H1 (cell line): ENCODE data around the gene CIITA. TPM values are rescaled to one million over a fixed set of nuclear protein-coding genes. Genes with fewer than 3 reads are reported as not detected.

ENCODE experiments used
- CTCF ChIA-PET: fragments of 300-600 bp; sonication (Branson Sonifier 250); formaldehyde crosslinking; loops from one replicate; lab custom pipeline; 2021; ENCODE audit not compliant: partially characterized antibody; lab: Charles Lee
- POLR2A ChIA-PET: fragments of 300-600 bp; sonication (Branson Sonifier 250); formaldehyde crosslinking; loops from one replicate; lab custom pipeline; 2021; ENCODE audit warnings: inconsistent platforms; ENCODE audit not compliant: partially characterized antibody; lab: Charles Lee
- DNase-seq, 2 experiments: peaks; one replicate each; pipeline versions ENCODE4 v3.0.0 to v3.0.0-alpha.2; 2010 to 2022; ENCODE audit warnings: low spot score in 2 of 2, low read depth in 1 of 2, mixed read lengths in 1 of 2
- FAIRE-seq: peaks from 2 replicates; lab custom pipeline; 2011; peaks lifted over from hg19 to GRCh38; lab: Jason Lieb, UNC
- H2AFZ ChIP-seq: 2 replicates; pipeline ENCODE4 v1.8.1; 2012; ENCODE audit warnings: low read length, inconsistent platforms
- H2AK5ac ChIP-seq: 2 replicates; pipeline ENCODE4 v1.6.1; 2013; ENCODE audit warnings: low read depth, low read length
- H2BK120ac ChIP-seq: replicated peaks from 2 replicates; pipeline ENCODE3; 2013; ENCODE audit warnings: low read depth, low read length, inconsistent platforms
- H2BK12ac ChIP-seq: 2 replicates; pipeline ENCODE4 v1.6.1; 2013; ENCODE audit warnings: low read depth, low read length
- H2BK15ac ChIP-seq: 2 replicates; pipeline ENCODE4 v1.6.1; 2013; ENCODE audit warnings: low read length
- H2BK20ac ChIP-seq: 2 replicates; pipeline ENCODE4 v1.6.1; 2013; ENCODE audit warnings: low read length
- H2BK5ac ChIP-seq: 2 replicates; pipeline ENCODE4 v1.6.1; 2013; ENCODE audit warnings: low read depth, low read length
- H3K14ac ChIP-seq: 2 replicates; pipeline ENCODE4 v1.6.1; 2013; ENCODE audit warnings: inconsistent platforms; ENCODE audit not compliant: insufficient read length
- H3K18ac ChIP-seq: 2 replicates; pipeline ENCODE4 v1.6.1; 2013; ENCODE audit warnings: low read length; ENCODE audit errors: extremely low read depth
- H3K23ac ChIP-seq: 2 replicates; pipeline ENCODE4 v1.6.1; 2013; ENCODE audit warnings: inconsistent platforms; ENCODE audit not compliant: insufficient read length
- H3K23me2 ChIP-seq: 2 replicates; pipeline ENCODE4 v1.6.1; 2013; ENCODE audit warnings: low read depth, low read length
- H3K27ac ChIP-seq: 2 replicates; pipeline ENCODE4 v1.6.1; 2011; ENCODE audit warnings: low read depth, low read length, inconsistent platforms
- H3K27me3 ChIP-seq, 4 experiments: replicated peaks in 1 of 4; 1 replicate in 1 of 4; 2 replicates in 3 of 4; pipeline versions ENCODE4 v1.6.1 to v1.8.1; 2011 to 2013; ENCODE audit warnings: low read length in 3 of 4, mild to moderate bottlenecking in 3 of 4, inconsistent platforms in 2 of 4, mixed read lengths in 2 of 4, moderate library complexity in 1 of 4; ENCODE audit not compliant: control insufficient read depth in 3 of 4, insufficient read depth in 3 of 4; ENCODE audit errors: extremely low read depth in 1 of 4
- H3K36me3 ChIP-seq, 4 experiments: 2 replicates each; pipeline versions ENCODE4 v1.6.1 to v1.8.1; 2011 to 2013; ENCODE audit warnings: mild to moderate bottlenecking in 4 of 4, low read length in 3 of 4, moderate library complexity in 2 of 4, control low read depth in 1 of 4, inconsistent platforms in 1 of 4; ENCODE audit not compliant: insufficient read depth in 4 of 4, control insufficient read depth in 2 of 4
- H3K4ac ChIP-seq: replicated peaks from 2 replicates; pipeline ENCODE3; 2013; ENCODE audit warnings: low read length, low read depth, mixed read lengths, inconsistent platforms; ENCODE audit not compliant: insufficient read length
- H3K4me1 ChIP-seq, 4 experiments: replicated peaks in 1 of 4; 1 replicate in 1 of 4; 2 replicates in 3 of 4; pipeline versions ENCODE4 v1.6.1 to v1.8.1; 2011 to 2013; ENCODE audit warnings: low read length in 3 of 4, inconsistent platforms in 2 of 4, mixed read lengths in 1 of 4; ENCODE audit not compliant: insufficient read depth in 4 of 4, control insufficient read depth in 3 of 4
- H3K4me2 ChIP-seq, 2 experiments: 2 replicates each; pipeline versions ENCODE4 v1.6.1 to v1.8.1; 2011 to 2013; ENCODE audit warnings: low read depth in 2 of 2, low read length in 2 of 2, control low read depth in 1 of 2, inconsistent platforms in 1 of 2, mild to moderate bottlenecking in 1 of 2; ENCODE audit not compliant: insufficient read depth in 1 of 2
- H3K4me3 ChIP-seq, 4 experiments: fragments of 200-600, 300-600 bp in 1 of 4; sonication (generic), shearing (Covaris generic), sonication (Bioruptor Twin) in 1 of 4; 2 replicates each; pipeline versions ENCODE4 v1.5.1 to v1.8.1; 2011 to 2016; ENCODE audit warnings: low read length in 4 of 4, low read depth in 3 of 4, control low read depth in 2 of 4, inconsistent platforms in 2 of 4, mild to moderate bottlenecking in 2 of 4, mixed read lengths in 1 of 4, moderate library complexity in 1 of 4; ENCODE audit not compliant: insufficient read depth in 2 of 4; ENCODE audit errors: extremely low read depth in 1 of 4
- H3K56ac ChIP-seq: replicated peaks from 2 replicates; pipeline ENCODE3; 2013; ENCODE audit warnings: low read depth, mild to moderate bottlenecking, mixed read lengths, low read length, inconsistent platforms; ENCODE audit not compliant: insufficient read length
- H3K79me1 ChIP-seq: 2 replicates; pipeline ENCODE4 v1.6.1; 2013; ENCODE audit warnings: low read depth, low read length, control low read depth
- H3K79me2 ChIP-seq, 2 experiments: 2 replicates each; pipeline versions ENCODE4 v1.6.1 to v1.8.1; 2012 to 2013; ENCODE audit warnings: low read length in 2 of 2, mild to moderate bottlenecking in 2 of 2, inconsistent platforms in 1 of 2; ENCODE audit not compliant: insufficient read depth in 2 of 2, control insufficient read depth in 1 of 2
- H3K9ac ChIP-seq, 4 experiments: replicated peaks in 1 of 4; 1 replicate in 1 of 4; 2 replicates in 3 of 4; pipeline versions ENCODE4 v1.6.1 to v1.8.1; 2011 to 2013; ENCODE audit warnings: low read depth in 3 of 4, low read length in 3 of 4, control low read depth in 2 of 4, mild to moderate bottlenecking in 2 of 4, moderate library complexity in 2 of 4, inconsistent platforms in 1 of 4; ENCODE audit errors: extremely low read depth in 1 of 4
- H3K9me3 ChIP-seq, 2 experiments: 2 replicates each; pipeline versions ENCODE4 v1.6.1 to v1.8.1; 2012 to 2013; ENCODE audit warnings: mild to moderate bottlenecking in 2 of 2, moderate library complexity in 2 of 2, control low read depth in 1 of 2, inconsistent platforms in 1 of 2, low read depth in 1 of 2, low read length in 1 of 2, mixed read lengths in 1 of 2; ENCODE audit not compliant: insufficient read depth in 2 of 2
- H4K20me1 ChIP-seq, 2 experiments: replicated peaks in 1 of 2; 2 replicates each; pipeline versions ENCODE3 to v1.8.1; 2011 to 2013; ENCODE audit warnings: inconsistent platforms in 2 of 2, low read length in 2 of 2, mild to moderate bottlenecking in 1 of 2; ENCODE audit not compliant: insufficient read depth in 2 of 2, control insufficient read depth in 1 of 2
- H4K5ac ChIP-seq: 2 replicates; pipeline ENCODE4 v1.6.1; 2013; ENCODE audit warnings: low read length, low read depth, mixed read lengths, inconsistent platforms; ENCODE audit not compliant: insufficient read length
- H4K8ac ChIP-seq: 2 replicates; pipeline ENCODE4 v1.8.0; 2013; ENCODE audit warnings: mild to moderate bottlenecking, moderate library complexity, low read length, inconsistent platforms; ENCODE audit not compliant: insufficient read depth; ENCODE audit errors: extremely low read depth
- H4K91ac ChIP-seq: replicated peaks from 2 replicates; pipeline ENCODE3; 2013; ENCODE audit warnings: low read length, mixed read lengths, inconsistent platforms; ENCODE audit not compliant: insufficient read length
- BCL11A ChIP-seq, 2 experiments: IDR thresholded peaks; one replicate each; pipeline ENCODE4 v1.6.1; 2011; ENCODE audit warnings: low read depth in 2 of 2, low read length in 2 of 2, mild to moderate bottlenecking in 2 of 2
- EGR1 ChIP-seq: IDR thresholded peaks from 2 replicates; pipeline ENCODE4 v1.6.1; 2011; ENCODE audit warnings: low read depth, low read length, borderline replicate concordance
- GABPA ChIP-seq: IDR thresholded peaks from 2 replicates; pipeline ENCODE4 v1.6.1; 2011; ENCODE audit warnings: mild to moderate bottlenecking, low read length, moderate library complexity, borderline replicate concordance; ENCODE audit not compliant: insufficient read depth
- HDAC6 ChIP-seq: IDR thresholded peaks from one replicate; pipeline ENCODE4 v1.7.1; 2012; ENCODE audit warnings: low read depth, mild to moderate bottlenecking, inconsistent platforms, low read length, moderate library complexity
- KDM1A ChIP-seq: fragments of 200-600, 300-600 bp; sonication (generic); IDR thresholded peaks from 2 replicates; pipeline ENCODE4 v1.7.1; 2016; ENCODE audit warnings: mild to moderate bottlenecking, low read length, borderline replicate concordance
- KDM4A ChIP-seq: IDR thresholded peaks from one replicate; pipeline ENCODE4 v1.7.1; 2012; ENCODE audit warnings: low read depth, mild to moderate bottlenecking, moderate library complexity, low read length, inconsistent platforms; ENCODE audit not compliant: severe bottlenecking
- RAD21 ChIP-seq, 2 experiments: IDR thresholded peaks in 1 of 2; conservative IDR thresholded peaks in 1 of 2; 2 replicates each; pipeline ENCODE4 v1.6.1; 2011; ENCODE audit warnings: low read depth in 2 of 2, low read length in 2 of 2, improper control_type of control experiment in 1 of 2, inconsistent platforms in 1 of 2, mild to moderate bottlenecking in 1 of 2, moderate library complexity in 1 of 2
- SAP30 ChIP-seq: fragments of 300-600 bp; sonication (generic); IDR thresholded peaks from 2 replicates; pipeline ENCODE4 v1.7.1; 2012; ENCODE audit warnings: low read length, moderate library complexity, mild to moderate bottlenecking, inconsistent platforms; ENCODE audit not compliant: insufficient read depth, insufficient replicate concordance
- SIRT6 ChIP-seq: IDR thresholded peaks from one replicate; pipeline ENCODE4 v1.7.1; 2012; ENCODE audit warnings: low read length, inconsistent platforms
- ZNF274 ChIP-seq: IDR thresholded peaks from 2 replicates; pipeline ENCODE4 v1.7.0; 2012; ENCODE audit warnings: low read length, borderline replicate concordance; ENCODE audit errors: extremely low read depth
- WGBS, 2 experiments: shearing (Covaris generic) in 1 of 2; methylation state at CpG; one replicate each; pipeline versions ENCODE4 v1.1.6 to v1.1.7; 2013 to 2015; ENCODE audit warnings: low lambda C conversion rate in 2 of 2, mixed read lengths in 2 of 2, inconsistent platforms in 1 of 2, low coverage in 1 of 2, missing lambda C conversion rate in 1 of 2; ENCODE audit not compliant: insufficient replicate concordance in 2 of 2, insufficient coverage in 1 of 2, insufficient read length in 1 of 2; ENCODE audit errors: extremely low coverage in 1 of 2, missing lambda C conversion rate in 1 of 2; 5-methylcytosine and 5-hydroxymethylcytosine counted together
- polyA plus RNA-seq, 7 experiments: library from polyadenylated mRNA; depleted of rRNA in 3 of 7; stranded (reverse) in 5 of 7; unstranded in 2 of 7; fragments of >200 nt in 5 of 7; fragments of 200-250 nt in 2 of 7; gene quantifications; 1 replicate in 5 of 7; 2 replicates in 1 of 7; 4 replicates in 1 of 7; pipeline versions ENCODE4 v1.2.1 to v1.2.3, GENCODE V29; 2011 to 2013; ENCODE audit warnings: missing spikeins in 2 of 7, mixed read lengths in 2 of 7
- total RNA-seq: library from RNA; stranded (reverse); fragmentation: NEBNext Ultra II Directional; extraction: Animal tissue kit (Norgen Biotek cat#: 25700); gene quantifications from 2 replicates; pipeline ENCODE4 v1.2.1, GENCODE V29; 2021

The CIITA gene
- total and polyA plus RNA-seq, 2 of the 8 experiments (the other 6 are each of a cell fraction or from before 2014, with no cell fraction given) = 0.07 to 0.17 TPM

- CTCF ChIA-PET = interaction anchor here (0.7 to 3.5 kb wide), 4 partner anchors 10 to 330 kb away, joined by 3 to 13 read pairs (median 3); partner anchors contain the start of gene CIITA
- no peak overlapping the region for H3K14ac ChIP-seq
- no peak overlapping the region for H2AK5ac ChIP-seq
- DNase-seq (no peak), FAIRE-seq (no peak)
- H3K4ac ChIP-seq = no peak overlapping the region
- H3K4me2 ChIP-seq = no peak overlapping the region
- H2BK20ac ChIP-seq = no peak overlapping the region
- no peaks in the 10 kb centered on the region for H3K9me3 ChIP-seq
- H4K8ac ChIP-seq = no peak overlapping the region
- no peaks in the 10 kb centered on the region for H3K23me2 ChIP-seq
- H3K36me3 ChIP-seq = no peaks in the 10 kb centered on the region
- H2BK120ac ChIP-seq = no peak overlapping the region
- H2BK12ac ChIP-seq = no peak overlapping the region
- no peak overlapping the region for H2BK15ac ChIP-seq
- no peak overlapping the region for H3K56ac ChIP-seq
- no peak overlapping the region for H4K91ac ChIP-seq
- H3K79me2 ChIP-seq = no peaks in the 10 kb centered on the region
- no peaks in the 10 kb centered on the region for H3K27me3 ChIP-seq
- H2BK5ac ChIP-seq = no peak overlapping the region
- no peak overlapping the region for H3K9ac ChIP-seq
- H3K4me1 ChIP-seq = no peaks in the 10 kb centered on the region
- H3K27ac ChIP-seq = no peak overlapping the region
- 81% methylated on average over 10 of the region's 10 CpGs; no CpG with 5 or more reads in 1 of the 2 experiments for WGBS, 2 experiments
- H4K5ac ChIP-seq = no peak overlapping the region
- POLR2A ChIA-PET = no interaction called here
- no peak overlapping the region for H3K23ac ChIP-seq
- no peak overlapping the region for H2AFZ ChIP-seq
- no peak overlapping the region for H3K4me3 ChIP-seq
- no peaks in the 10 kb centered on the region for H4K20me1 ChIP-seq
- TF ChIP-seq KDM1A = no peak
- TF ChIP-seq GABPA = no peak
- no peak for TF ChIP-seq KDM4A
- no peak for TF ChIP-seq SIRT6
- TF ChIP-seq ZNF274 = no peak
- no peak for TF ChIP-seq EGR1
- no peak for TF ChIP-seq BCL11A (IDR thresholded peaks at IDR 0.05; ENCODE audit: low read depth in 2 of 2, low read length in 2 of 2)
- TF ChIP-seq SAP30 = no peak
- TF ChIP-seq RAD21 (IDR thresholded peaks at IDR 0.05 in 1 of 2, conservative IDR thresholded peaks at IDR 0.05 in 1 of 2; ENCODE audit: low read depth in 2 of 2, low read length in 2 of 2) = no peak
- TF ChIP-seq HDAC6 = no peak
- no peaks in the 10 kb centered on the region for H3K79me1 ChIP-seq
- H3K18ac ChIP-seq = no peak overlapping the region
Observed at GRCh38 chr16:10888320-10888937, 11.4 kb downstream of the CIITA start.
